H1 (cell line): ENCODE data around the gene C3AR1. TPM values are rescaled to one million over a fixed set of nuclear protein-coding genes. Genes with fewer than 3 reads are reported as not detected.

Experiments used
- CTCF ChIA-PET: fragments of 300-600 bp; sonication (Branson Sonifier 250); formaldehyde crosslinking; loops from one replicate; lab custom pipeline; 2021; ENCODE audit not compliant: partially characterized antibody; lab: Charles Lee
- POLR2A ChIA-PET: fragments of 300-600 bp; sonication (Branson Sonifier 250); formaldehyde crosslinking; loops from one replicate; lab custom pipeline; 2021; ENCODE audit warnings: inconsistent platforms; ENCODE audit not compliant: partially characterized antibody; lab: Charles Lee
- DNase-seq, 2 experiments: peaks; one replicate each; pipeline versions ENCODE4 v3.0.0 to v3.0.0-alpha.2; 2010 to 2022; ENCODE audit warnings: low spot score in 2 of 2, low read depth in 1 of 2, mixed read lengths in 1 of 2
- FAIRE-seq: peaks from 2 replicates; lab custom pipeline; 2011; peaks lifted over from hg19 to GRCh38; lab: Jason Lieb, UNC
- H2AFZ ChIP-seq: 2 replicates; pipeline ENCODE4 v1.8.1; 2012; ENCODE audit warnings: low read length, inconsistent platforms
- H2AK5ac ChIP-seq: 2 replicates; pipeline ENCODE4 v1.6.1; 2013; ENCODE audit warnings: low read depth, low read length
- H2BK120ac ChIP-seq: replicated peaks from 2 replicates; pipeline ENCODE3; 2013; ENCODE audit warnings: low read depth, low read length, inconsistent platforms
- H2BK12ac ChIP-seq: 2 replicates; pipeline ENCODE4 v1.6.1; 2013; ENCODE audit warnings: low read depth, low read length
- H2BK15ac ChIP-seq: 2 replicates; pipeline ENCODE4 v1.6.1; 2013; ENCODE audit warnings: low read length
- H2BK20ac ChIP-seq: 2 replicates; pipeline ENCODE4 v1.6.1; 2013; ENCODE audit warnings: low read length
- H2BK5ac ChIP-seq: 2 replicates; pipeline ENCODE4 v1.6.1; 2013; ENCODE audit warnings: low read depth, low read length
- H3K14ac ChIP-seq: 2 replicates; pipeline ENCODE4 v1.6.1; 2013; ENCODE audit warnings: inconsistent platforms; ENCODE audit not compliant: insufficient read length
- H3K18ac ChIP-seq: 2 replicates; pipeline ENCODE4 v1.6.1; 2013; ENCODE audit warnings: low read length; ENCODE audit errors: extremely low read depth
- H3K23ac ChIP-seq: 2 replicates; pipeline ENCODE4 v1.6.1; 2013; ENCODE audit warnings: inconsistent platforms; ENCODE audit not compliant: insufficient read length
- H3K23me2 ChIP-seq: 2 replicates; pipeline ENCODE4 v1.6.1; 2013; ENCODE audit warnings: low read depth, low read length
- H3K27ac ChIP-seq: 2 replicates; pipeline ENCODE4 v1.6.1; 2011; ENCODE audit warnings: low read depth, low read length, inconsistent platforms
- H3K27me3 ChIP-seq, 4 experiments: replicated peaks in 1 of 4; 1 replicate in 1 of 4; 2 replicates in 3 of 4; pipeline versions ENCODE4 v1.6.1 to v1.8.1; 2011 to 2013; ENCODE audit warnings: low read length in 3 of 4, mild to moderate bottlenecking in 3 of 4, inconsistent platforms in 2 of 4, mixed read lengths in 2 of 4, moderate library complexity in 1 of 4; ENCODE audit not compliant: control insufficient read depth in 3 of 4, insufficient read depth in 3 of 4; ENCODE audit errors: extremely low read depth in 1 of 4
- H3K36me3 ChIP-seq, 4 experiments: 2 replicates each; pipeline versions ENCODE4 v1.6.1 to v1.8.1; 2011 to 2013; ENCODE audit warnings: mild to moderate bottlenecking in 4 of 4, low read length in 3 of 4, moderate library complexity in 2 of 4, control low read depth in 1 of 4, inconsistent platforms in 1 of 4; ENCODE audit not compliant: insufficient read depth in 4 of 4, control insufficient read depth in 2 of 4
- H3K4ac ChIP-seq: replicated peaks from 2 replicates; pipeline ENCODE3; 2013; ENCODE audit warnings: low read length, low read depth, mixed read lengths, inconsistent platforms; ENCODE audit not compliant: insufficient read length
- H3K4me1 ChIP-seq, 4 experiments: replicated peaks in 1 of 4; 1 replicate in 1 of 4; 2 replicates in 3 of 4; pipeline versions ENCODE4 v1.6.1 to v1.8.1; 2011 to 2013; ENCODE audit warnings: low read length in 3 of 4, inconsistent platforms in 2 of 4, mixed read lengths in 1 of 4; ENCODE audit not compliant: insufficient read depth in 4 of 4, control insufficient read depth in 3 of 4
- H3K4me2 ChIP-seq, 2 experiments: 2 replicates each; pipeline versions ENCODE4 v1.6.1 to v1.8.1; 2011 to 2013; ENCODE audit warnings: low read depth in 2 of 2, low read length in 2 of 2, control low read depth in 1 of 2, inconsistent platforms in 1 of 2, mild to moderate bottlenecking in 1 of 2; ENCODE audit not compliant: insufficient read depth in 1 of 2
- H3K4me3 ChIP-seq, 4 experiments: fragments of 200-600, 300-600 bp in 1 of 4; sonication (generic), shearing (Covaris generic), sonication (Bioruptor Twin) in 1 of 4; 2 replicates each; pipeline versions ENCODE4 v1.5.1 to v1.8.1; 2011 to 2016; ENCODE audit warnings: low read length in 4 of 4, low read depth in 3 of 4, control low read depth in 2 of 4, inconsistent platforms in 2 of 4, mild to moderate bottlenecking in 2 of 4, mixed read lengths in 1 of 4, moderate library complexity in 1 of 4; ENCODE audit not compliant: insufficient read depth in 2 of 4; ENCODE audit errors: extremely low read depth in 1 of 4
- H3K56ac ChIP-seq: replicated peaks from 2 replicates; pipeline ENCODE3; 2013; ENCODE audit warnings: low read depth, mild to moderate bottlenecking, mixed read lengths, low read length, inconsistent platforms; ENCODE audit not compliant: insufficient read length
- H3K79me1 ChIP-seq: 2 replicates; pipeline ENCODE4 v1.6.1; 2013; ENCODE audit warnings: low read depth, low read length, control low read depth
- H3K79me2 ChIP-seq, 2 experiments: 2 replicates each; pipeline versions ENCODE4 v1.6.1 to v1.8.1; 2012 to 2013; ENCODE audit warnings: low read length in 2 of 2, mild to moderate bottlenecking in 2 of 2, inconsistent platforms in 1 of 2; ENCODE audit not compliant: insufficient read depth in 2 of 2, control insufficient read depth in 1 of 2
- H3K9ac ChIP-seq, 4 experiments: replicated peaks in 1 of 4; 1 replicate in 1 of 4; 2 replicates in 3 of 4; pipeline versions ENCODE4 v1.6.1 to v1.8.1; 2011 to 2013; ENCODE audit warnings: low read depth in 3 of 4, low read length in 3 of 4, control low read depth in 2 of 4, mild to moderate bottlenecking in 2 of 4, moderate library complexity in 2 of 4, inconsistent platforms in 1 of 4; ENCODE audit errors: extremely low read depth in 1 of 4
- H3K9me3 ChIP-seq, 2 experiments: 2 replicates each; pipeline versions ENCODE4 v1.6.1 to v1.8.1; 2012 to 2013; ENCODE audit warnings: mild to moderate bottlenecking in 2 of 2, moderate library complexity in 2 of 2, control low read depth in 1 of 2, inconsistent platforms in 1 of 2, low read depth in 1 of 2, low read length in 1 of 2, mixed read lengths in 1 of 2; ENCODE audit not compliant: insufficient read depth in 2 of 2
- H4K20me1 ChIP-seq, 2 experiments: replicated peaks in 1 of 2; 2 replicates each; pipeline versions ENCODE3 to v1.8.1; 2011 to 2013; ENCODE audit warnings: inconsistent platforms in 2 of 2, low read length in 2 of 2, mild to moderate bottlenecking in 1 of 2; ENCODE audit not compliant: insufficient read depth in 2 of 2, control insufficient read depth in 1 of 2
- H4K5ac ChIP-seq: 2 replicates; pipeline ENCODE4 v1.6.1; 2013; ENCODE audit warnings: low read length, low read depth, mixed read lengths, inconsistent platforms; ENCODE audit not compliant: insufficient read length
- H4K8ac ChIP-seq: 2 replicates; pipeline ENCODE4 v1.8.0; 2013; ENCODE audit warnings: mild to moderate bottlenecking, moderate library complexity, low read length, inconsistent platforms; ENCODE audit not compliant: insufficient read depth; ENCODE audit errors: extremely low read depth
- H4K91ac ChIP-seq: replicated peaks from 2 replicates; pipeline ENCODE3; 2013; ENCODE audit warnings: low read length, mixed read lengths, inconsistent platforms; ENCODE audit not compliant: insufficient read length
- BRCA1 ChIP-seq: IDR thresholded peaks from 2 replicates; pipeline ENCODE4 v1.6.1; 2012; ENCODE audit warnings: low read depth, low read length, improper control_type of control experiment
- CBX5 ChIP-seq: fragments of 300-800, 300-1000 bp; sonication (generic); IDR thresholded peaks from 2 replicates; pipeline ENCODE4 v1.7.1; 2016; ENCODE audit warnings: antibody characterized with exemption, low read length, low read depth
- CBX8 ChIP-seq: fragments of 300-800, 300-1000 bp; sonication (generic); IDR thresholded peaks from 2 replicates; pipeline ENCODE4 v1.7.1; 2016; ENCODE audit warnings: low read depth, low read length, borderline replicate concordance
- CTCF ChIP-seq, 3 experiments: IDR thresholded peaks; 1 replicate in 2 of 3; 2 replicates in 1 of 3; pipeline versions ENCODE4 v1.5.1 to v1.6.1; 2011; ENCODE audit warnings: low read length in 3 of 3, mild to moderate bottlenecking in 3 of 3, inconsistent platforms in 2 of 3, low read depth in 1 of 3, moderate library complexity in 1 of 3; ENCODE audit not compliant: insufficient read depth in 1 of 3; ENCODE audit errors: control extremely low read depth in 1 of 3
- EP300 ChIP-seq, 2 experiments: IDR thresholded peaks; 1 replicate in 1 of 2; 2 replicates in 1 of 2; pipeline ENCODE4 v1.6.1; 2011 to 2012; ENCODE audit warnings: low read depth in 2 of 2, low read length in 2 of 2, mild to moderate bottlenecking in 2 of 2, borderline replicate concordance in 1 of 2, inconsistent platforms in 1 of 2, moderate library complexity in 1 of 2
- HDAC2 ChIP-seq, 2 experiments: fragments of 300-600 bp in 1 of 2; sonication (generic) in 1 of 2; IDR thresholded peaks; 2 replicates each; pipeline ENCODE4 v1.6.1; 2011 to 2012; ENCODE audit warnings: low read depth in 2 of 2, low read length in 2 of 2, mild to moderate bottlenecking in 2 of 2, moderate library complexity in 2 of 2, borderline replicate concordance in 1 of 2, inconsistent platforms in 1 of 2
- MAFK ChIP-seq: IDR thresholded peaks from 2 replicates; pipeline ENCODE4 v1.6.1; 2012; ENCODE audit warnings: low read depth, mild to moderate bottlenecking, improper control_type of control experiment, low read length
- NRF1 ChIP-seq: IDR thresholded peaks from 2 replicates; pipeline ENCODE4 v1.6.1; 2011; ENCODE audit warnings: mild to moderate bottlenecking, low read depth, low read length, improper control_type of control experiment
- POLR2A ChIP-seq, 2 experiments: IDR thresholded peaks; 1 replicate in 1 of 2; 2 replicates in 1 of 2; pipeline ENCODE4 v1.6.1; 2011; ENCODE audit warnings: low read depth in 2 of 2, low read length in 2 of 2, mild to moderate bottlenecking in 2 of 2; ENCODE audit errors: control extremely low read depth in 1 of 2
- POLR2AphosphoS5 ChIP-seq: IDR thresholded peaks from 2 replicates; pipeline ENCODE4 v1.6.1; 2011; ENCODE audit warnings: low read depth, low read length
- TAF7 ChIP-seq: optimal IDR thresholded peaks from 2 replicates; pipeline ENCODE3; 2011; ENCODE audit warnings: low read depth, mild to moderate bottlenecking, inconsistent platforms, low read length, moderate library complexity, borderline replicate concordance
- WGBS, 2 experiments: shearing (Covaris generic) in 1 of 2; methylation state at CpG; one replicate each; pipeline versions ENCODE4 v1.1.6 to v1.1.7; 2013 to 2015; ENCODE audit warnings: low lambda C conversion rate in 2 of 2, mixed read lengths in 2 of 2, inconsistent platforms in 1 of 2, low coverage in 1 of 2, missing lambda C conversion rate in 1 of 2; ENCODE audit not compliant: insufficient replicate concordance in 2 of 2, insufficient coverage in 1 of 2, insufficient read length in 1 of 2; ENCODE audit errors: extremely low coverage in 1 of 2, missing lambda C conversion rate in 1 of 2; 5-methylcytosine and 5-hydroxymethylcytosine counted together
- polyA plus RNA-seq, 7 experiments: library from polyadenylated mRNA; depleted of rRNA in 3 of 7; stranded (reverse) in 5 of 7; unstranded in 2 of 7; fragments of >200 nt in 5 of 7; fragments of 200-250 nt in 2 of 7; gene quantifications; 1 replicate in 5 of 7; 2 replicates in 1 of 7; 4 replicates in 1 of 7; pipeline versions ENCODE4 v1.2.1 to v1.2.3, GENCODE V29; 2011 to 2013; ENCODE audit warnings: missing spikeins in 2 of 7, mixed read lengths in 2 of 7
- total RNA-seq: library from RNA; stranded (reverse); fragmentation: NEBNext Ultra II Directional; extraction: Animal tissue kit (Norgen Biotek cat#: 25700); gene quantifications from 2 replicates; pipeline ENCODE4 v1.2.1, GENCODE V29; 2021

C3AR1 gene
- total and polyA plus RNA-seq, 2 of the 8 experiments (the other 6 are each of a cell fraction or from before 2014, with no cell fraction given), result not detected

DNA sequence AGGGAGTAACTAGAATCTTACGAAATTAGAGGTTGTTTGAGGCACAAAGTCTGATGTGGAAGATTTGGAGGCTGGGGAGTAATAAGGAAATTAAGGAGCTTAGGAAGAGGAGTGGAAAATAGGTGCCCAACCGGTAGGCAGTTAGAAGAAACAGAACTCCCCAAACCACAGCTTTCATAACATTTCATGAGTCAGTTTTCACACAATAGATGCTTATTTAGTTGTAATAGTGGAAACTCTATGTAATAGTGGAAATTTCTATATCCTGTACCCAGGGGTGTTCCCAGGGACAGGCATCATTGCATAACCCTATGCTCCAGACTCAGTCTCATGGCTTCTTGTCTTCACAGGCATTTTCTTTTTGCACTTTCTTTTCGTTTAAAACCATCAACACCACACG is 8.3 kb downstream of the C3AR1 start:
- H3K9ac ChIP-seq, result no peak overlapping the region
- H3K79me1 ChIP-seq, result no peaks in the 10 kb centered on the region
- 91% methylated on average over 4 of the region's 4 CpGs; no CpG with 5 or more reads in 1 of the 2 experiments for WGBS, 2 experiments
- POLR2A ChIA-PET, result interaction anchor here (1.0 kb wide), 1 partner anchor 24 kb away, joined by 3 read pairs; no protein-coding TSS in a partner anchor
- H3K23me2 ChIP-seq, result no peaks in the 10 kb centered on the region
- no peak overlapping the region for H2BK120ac ChIP-seq
- 0 out of 8 replicates have a peak, but pooled peaks cover 0 to 3% (median 0%) of the 10 kb centered on the region in 4 experiments for H3K36me3 ChIP-seq
- no peak overlapping the region for H3K27ac ChIP-seq
- H2BK5ac ChIP-seq, result no peak overlapping the region
- no peak overlapping the region for H2BK20ac ChIP-seq
- no peak overlapping the region for H3K4ac ChIP-seq
- CTCF ChIA-PET, result interaction anchor here (1.4 to 4.5 kb wide), 3 partner anchors 13 to 45 kb away, joined by 3 to 30 read pairs (median 8); no protein-coding TSS in a partner anchor
- H4K20me1 ChIP-seq, result no peaks in the 10 kb centered on the region
- H2AK5ac ChIP-seq, result no peak overlapping the region
- no peak overlapping the region for H3K23ac ChIP-seq
- no peak overlapping the region for H4K5ac ChIP-seq
- H3K56ac ChIP-seq, result no peak overlapping the region
- no peak overlapping the region for H4K8ac ChIP-seq
- H3K9me3 ChIP-seq, result no peaks in the 10 kb centered on the region
- H2AFZ ChIP-seq, result no peak overlapping the region
- no peak overlapping the region for H2BK12ac ChIP-seq
- H2BK15ac ChIP-seq, result no peak overlapping the region
- no peak overlapping the region for H3K14ac ChIP-seq
- H3K4me2 ChIP-seq, result no peak overlapping the region
- H3K4me1 ChIP-seq, result no peaks in the 10 kb centered on the region
- H3K27me3 ChIP-seq, result no peaks in the 10 kb centered on the region
- FAIRE-seq (no peak), DNase-seq (no peak)
- no peak overlapping the region for H4K91ac ChIP-seq
- H3K18ac ChIP-seq, result no peak overlapping the region
- no peak overlapping the region for H3K4me3 ChIP-seq
- no peaks in the 10 kb centered on the region for H3K79me2 ChIP-seq
- TF ChIP-seq POLR2A (IDR thresholded peaks at IDR 0.05; ENCODE audit: control extremely low read depth in 1 of 2, low read depth in 2 of 2, low read length in 2 of 2) (no peak), CBX8 (no peak), NRF1 (no peak), CTCF (IDR thresholded peaks at IDR 0.05; ENCODE audit: control extremely low read depth in 1 of 3, insufficient read depth in 1 of 3, low read depth in 1 of 3, low read length in 3 of 3) (no peak), HDAC2 (IDR thresholded peaks at IDR 0.05; ENCODE audit: borderline replicate concordance in 1 of 2, low read depth in 2 of 2, low read length in 2 of 2) (no peak), EP300 (IDR thresholded peaks at IDR 0.05; ENCODE audit: borderline replicate concordance in 1 of 2, low read depth in 2 of 2, low read length in 2 of 2) (no peak), POLR2AphosphoS5 (no peak), TAF7 (no peak), MAFK (no peak), BRCA1 (no peak), CBX5 (no peak)
